GM23338 (cell line): ENCODE data around the gene CYP26B1. TPM values are rescaled to one million over a fixed set of nuclear protein-coding genes. Genes with fewer than 3 reads are reported as not detected.

Experiments used
- ATAC-seq: fragments of 200-7000 bp; cut with Tn5 transposase; 3 replicates; pipeline ENCODE4 v1.9.1; 2020
- DNase-seq: peaks from one replicate; pipeline ENCODE4 v3.0.0-alpha.2; 2015; ENCODE audit warnings: low spot score
- H2AFZ ChIP-seq: fragments of 200-600 bp; sonication (generic); 2 replicates; pipeline ENCODE4 v1.8.0; 2016; ENCODE audit warnings: antibody characterized with exemption, mild to moderate bottlenecking, moderate library complexity
- H3F3A ChIP-seq: fragments of 200-600 bp; sonication (generic); replicated peaks from 2 replicates; pipeline ENCODE4 v1.8.0; 2017; ENCODE audit warnings: antibody characterized with exemption, mixed run types, low read depth
- H3K27ac ChIP-seq: fragments of 200-600 bp; sonication (generic); 2 replicates; pipeline ENCODE4 v1.6.1; 2016; ENCODE audit warnings: low read depth
- H3K27me3 ChIP-seq: fragments of 200-600 bp; sonication (generic); 2 replicates; pipeline ENCODE4 v1.8.0; 2016; ENCODE audit warnings: mild to moderate bottlenecking, mixed run types, moderate library complexity; ENCODE audit not compliant: insufficient read depth
- H3K36me3 ChIP-seq: fragments of 200-600 bp; sonication (generic); 2 replicates; pipeline ENCODE4 v1.8.0; 2016; ENCODE audit warnings: mild to moderate bottlenecking; ENCODE audit not compliant: insufficient read depth
- H3K4me1 ChIP-seq: fragments of 200-600 bp; sonication (generic); 2 replicates; pipeline ENCODE4 v1.8.0; 2016; ENCODE audit warnings: mild to moderate bottlenecking, moderate library complexity; ENCODE audit not compliant: insufficient read depth
- H3K4me2 ChIP-seq: fragments of 200-600 bp; sonication (generic); 2 replicates; pipeline ENCODE4 v1.7.1; 2017; ENCODE audit warnings: mixed run types
- H3K4me3 ChIP-seq: fragments of 200-600 bp; sonication (generic); 2 replicates; pipeline ENCODE4 v1.6.1; 2016; ENCODE audit warnings: mixed run types
- H3K79me2 ChIP-seq: fragments of 200-600 bp; sonication (generic); replicated peaks from 2 replicates; pipeline ENCODE4 v1.8.0; 2017; ENCODE audit warnings: mild to moderate bottlenecking; ENCODE audit not compliant: insufficient read depth
- H3K9me2 ChIP-seq: fragments of 200-600 bp; sonication (generic); 2 replicates; pipeline ENCODE4 v1.8.0; 2017; ENCODE audit not compliant: insufficient read depth
- H4K20me1 ChIP-seq: fragments of 200-600 bp; sonication (generic); replicated peaks from 2 replicates; pipeline ENCODE4 v1.8.0; 2017; ENCODE audit warnings: mild to moderate bottlenecking; ENCODE audit not compliant: insufficient read depth
- H3K27ac Mint-ChIP-seq: 2 replicates; pipeline ENCODE4 v1.8.0; 2020; ENCODE audit warnings: inconsistent platforms, mild to moderate bottlenecking, moderate library complexity, mixed read lengths
- H3K27me3 Mint-ChIP-seq: 3 replicates; pipeline ENCODE4 v1.8.0; 2022; ENCODE audit warnings: low read depth, mild to moderate bottlenecking, moderate library complexity, mixed read lengths, inconsistent platforms; ENCODE audit not compliant: insufficient read depth, poor library complexity
- H3K36me3 Mint-ChIP-seq: 3 replicates; pipeline ENCODE4 v1.8.0; 2021; ENCODE audit warnings: low read depth, mild to moderate bottlenecking, inconsistent platforms, moderate library complexity, mixed read lengths
- H3K4me1 Mint-ChIP-seq: 3 replicates; pipeline ENCODE4 v1.8.0; 2020; ENCODE audit warnings: mild to moderate bottlenecking, inconsistent platforms, mixed read lengths
- H3K4me3 Mint-ChIP-seq: 3 replicates; pipeline ENCODE4 v1.8.0; 2021; ENCODE audit warnings: moderate library complexity, mild to moderate bottlenecking, inconsistent platforms, mixed read lengths
- H3K9me3 Mint-ChIP-seq: 3 replicates; pipeline ENCODE4 v1.8.0; 2020; ENCODE audit warnings: moderate library complexity, mild to moderate bottlenecking, inconsistent platforms, mixed read lengths
- CREB1 ChIP-seq: fragments of 250-450 bp; sonication (Bioruptor Pico); IDR thresholded peaks from 2 replicates; pipeline ENCODE4 v1.5.0; 2020; ENCODE audit warnings: low read depth, mild to moderate bottlenecking, moderate library complexity
- EZH2 ChIP-seq: fragments of 200-600 bp; sonication (generic); IDR thresholded peaks from one replicate; pipeline ENCODE4 v1.8.0; 2017; ENCODE audit warnings: antibody characterized with exemption, mild to moderate bottlenecking, low read depth; ENCODE audit not compliant: unreplicated experiment
- JUNB ChIP-seq: IDR thresholded peaks from one replicate; pipeline ENCODE4 v1.6.1; 2016; ENCODE audit warnings: antibody characterized with exemption; ENCODE audit not compliant: unreplicated experiment
- NANOG ChIP-seq: IDR thresholded peaks from 2 replicates; pipeline ENCODE4 v1.6.1; 2016; ENCODE audit warnings: antibody characterized with exemption, borderline replicate concordance
- POLR2AphosphoS5 ChIP-seq: IDR thresholded peaks from 2 replicates; pipeline ENCODE4 v1.6.1; 2016; ENCODE audit warnings: antibody characterized with exemption, low read depth
- STAT1 ChIP-seq: IDR thresholded peaks from one replicate; pipeline ENCODE4 v1.6.1; 2016; ENCODE audit warnings: antibody characterized with exemption; ENCODE audit not compliant: unreplicated experiment
- ZNF114 ChIP-seq: fragments of 250-450 bp; sonication (Bioruptor Pico); IDR thresholded peaks from 2 replicates; pipeline ENCODE4 v1.5.0; 2020; ENCODE audit warnings: mild to moderate bottlenecking, moderate library complexity
- ZNF331 ChIP-seq: fragments of 250-450 bp; sonication (Bioruptor Pico); IDR thresholded peaks from 2 replicates; pipeline ENCODE4 v1.5.0; 2020; ENCODE audit warnings: low read depth, mild to moderate bottlenecking, moderate library complexity
- polyA plus RNA-seq: library from polyadenylated mRNA; unstranded; fragments of >200 nt; fragmentation: Nextera tagmentation; extraction: Ambion mirVana; gene quantifications from 2 replicates; pipeline ENCODE4 v1.2.1, GENCODE V29; 2016
- total RNA-seq: library from RNA; depleted of rRNA; stranded (reverse); fragments of >200 nt; shearing (Covaris generic); gene quantifications from 2 replicates; pipeline ENCODE4 v1.2.3, GENCODE V29; 2014
- TF ChIP-seq, protein P1 (sequence below): IDR thresholded peaks from one replicate; pipeline ENCODE4 v1.6.1; 2018; ENCODE audit warnings: antibody characterized with exemption; ENCODE audit not compliant: unreplicated experiment
- TF ChIP-seq, protein P2 (sequence below): IDR thresholded peaks from 2 replicates; pipeline ENCODE4 v1.6.1; 2016; ENCODE audit warnings: antibody characterized with exemption
- TF ChIP-seq, protein P3 (sequence below): fragments of 250-450 bp; sonication (Bioruptor Pico); IDR thresholded peaks from 2 replicates; pipeline ENCODE4 v1.5.0; 2020; ENCODE audit warnings: mild to moderate bottlenecking, moderate library complexity
- TF ChIP-seq, protein P4 (sequence below), 2 experiments: fragments of 200-600 bp in 1 of 2; sonication (generic) in 1 of 2; conservative IDR thresholded peaks; 2 replicates each; pipeline versions ENCODE4 v1.5.1 to v1.6.1; 2016 to 2017; ENCODE audit warnings: antibody characterized with exemption in 2 of 2, low read depth in 2 of 2, mild to moderate bottlenecking in 2 of 2, moderate library complexity in 1 of 2

The CYP26B1 gene
- total and polyA plus RNA-seq, 2 experiments from 2014 or later: 0.05 to 0.31 TPM

DNA sequence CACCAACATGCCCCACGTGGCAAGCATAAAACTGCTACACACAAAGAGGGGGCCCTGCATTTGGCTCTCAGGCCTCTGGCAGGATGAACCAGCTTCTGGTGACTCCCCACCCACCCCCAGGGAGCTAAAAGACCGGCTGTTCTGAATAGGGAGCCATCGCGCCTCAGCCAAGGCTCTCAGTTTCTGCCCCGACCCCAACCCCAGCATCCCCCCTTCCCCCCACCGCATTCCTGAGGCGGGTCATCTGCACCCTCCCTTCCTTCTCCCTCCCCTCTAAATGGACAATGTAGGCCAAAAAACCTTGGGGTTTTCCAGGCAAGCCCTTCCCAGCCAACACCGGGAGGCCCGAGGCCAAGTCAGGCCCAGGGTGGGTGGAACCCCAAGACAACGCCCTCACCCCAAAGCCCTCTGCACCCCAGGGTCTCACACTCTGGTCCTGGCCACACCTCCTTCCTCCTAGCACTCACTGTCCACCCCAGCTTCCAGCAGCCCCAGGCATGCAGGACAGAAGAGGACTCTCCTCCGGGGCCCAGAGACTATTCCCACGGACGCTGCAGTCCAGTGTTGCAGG is 5.7 kb downstream of the CYP26B1 start (continued):
- TF ChIP-seq, protein P1, sequence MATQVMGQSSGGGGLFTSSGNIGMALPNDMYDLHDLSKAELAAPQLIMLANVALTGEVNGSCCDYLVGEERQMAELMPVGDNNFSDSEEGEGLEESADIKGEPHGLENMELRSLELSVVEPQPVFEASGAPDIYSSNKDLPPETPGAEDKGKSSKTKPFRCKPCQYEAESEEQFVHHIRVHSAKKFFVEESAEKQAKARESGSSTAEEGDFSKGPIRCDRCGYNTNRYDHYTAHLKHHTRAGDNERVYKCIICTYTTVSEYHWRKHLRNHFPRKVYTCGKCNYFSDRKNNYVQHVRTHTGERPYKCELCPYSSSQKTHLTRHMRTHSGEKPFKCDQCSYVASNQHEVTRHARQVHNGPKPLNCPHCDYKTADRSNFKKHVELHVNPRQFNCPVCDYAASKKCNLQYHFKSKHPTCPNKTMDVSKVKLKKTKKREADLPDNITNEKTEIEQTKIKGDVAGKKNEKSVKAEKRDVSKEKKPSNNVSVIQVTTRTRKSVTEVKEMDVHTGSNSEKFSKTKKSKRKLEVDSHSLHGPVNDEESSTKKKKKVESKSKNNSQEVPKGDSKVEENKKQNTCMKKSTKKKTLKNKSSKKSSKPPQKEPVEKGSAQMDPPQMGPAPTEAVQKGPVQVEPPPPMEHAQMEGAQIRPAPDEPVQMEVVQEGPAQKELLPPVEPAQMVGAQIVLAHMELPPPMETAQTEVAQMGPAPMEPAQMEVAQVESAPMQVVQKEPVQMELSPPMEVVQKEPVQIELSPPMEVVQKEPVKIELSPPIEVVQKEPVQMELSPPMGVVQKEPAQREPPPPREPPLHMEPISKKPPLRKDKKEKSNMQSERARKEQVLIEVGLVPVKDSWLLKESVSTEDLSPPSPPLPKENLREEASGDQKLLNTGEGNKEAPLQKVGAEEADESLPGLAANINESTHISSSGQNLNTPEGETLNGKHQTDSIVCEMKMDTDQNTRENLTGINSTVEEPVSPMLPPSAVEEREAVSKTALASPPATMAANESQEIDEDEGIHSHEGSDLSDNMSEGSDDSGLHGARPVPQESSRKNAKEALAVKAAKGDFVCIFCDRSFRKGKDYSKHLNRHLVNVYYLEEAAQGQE: no peak
- TF ChIP-seq, protein P2, sequence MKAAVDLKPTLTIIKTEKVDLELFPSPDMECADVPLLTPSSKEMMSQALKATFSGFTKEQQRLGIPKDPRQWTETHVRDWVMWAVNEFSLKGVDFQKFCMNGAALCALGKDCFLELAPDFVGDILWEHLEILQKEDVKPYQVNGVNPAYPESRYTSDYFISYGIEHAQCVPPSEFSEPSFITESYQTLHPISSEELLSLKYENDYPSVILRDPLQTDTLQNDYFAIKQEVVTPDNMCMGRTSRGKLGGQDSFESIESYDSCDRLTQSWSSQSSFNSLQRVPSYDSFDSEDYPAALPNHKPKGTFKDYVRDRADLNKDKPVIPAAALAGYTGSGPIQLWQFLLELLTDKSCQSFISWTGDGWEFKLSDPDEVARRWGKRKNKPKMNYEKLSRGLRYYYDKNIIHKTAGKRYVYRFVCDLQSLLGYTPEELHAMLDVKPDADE: no peak

DNA sequence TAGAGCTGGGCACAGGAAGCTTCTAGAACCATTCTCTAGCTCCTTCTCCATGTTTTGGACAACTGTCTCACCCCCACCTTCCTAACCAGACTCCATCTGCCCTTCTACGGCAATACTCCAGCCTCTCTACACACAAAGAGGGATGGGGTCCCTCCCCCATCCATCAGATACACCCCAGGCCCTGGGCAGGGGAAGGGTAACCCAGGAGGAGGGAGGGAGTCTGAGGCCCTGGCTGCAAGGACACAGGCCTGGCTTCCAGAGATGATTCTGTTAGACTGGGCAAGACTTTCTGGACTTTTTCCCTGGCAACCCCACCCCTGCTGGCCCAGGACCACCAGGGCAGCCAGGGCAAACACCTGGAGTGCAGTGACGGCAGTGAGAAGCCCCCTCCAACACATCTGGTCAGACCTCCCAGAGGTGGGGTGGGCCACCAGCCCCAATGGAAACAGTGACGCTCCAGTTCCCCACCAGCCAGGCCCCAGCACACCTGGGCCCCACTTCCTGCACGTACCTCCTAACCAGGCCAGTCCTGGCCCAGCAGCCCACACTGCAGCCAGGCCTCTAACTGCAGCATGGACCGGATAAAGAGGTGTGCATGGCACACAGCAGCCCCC is 6.5 kb downstream of the CYP26B1 start:
- no peak for DNase-seq
- Mint-ChIP-seq H3K4me1 (peaks cover 26% of the 10 kb centered on the region), H3K36me3 (no peaks in the 10 kb centered on the region; the same call in 2 of the 3 replicates), H3K27me3 (peaks cover 63% of the 10 kb centered on the region), H3K9me3 (no peaks in the 10 kb centered on the region; the same call in 2 of the 3 replicates), H3K27ac (no peak overlapping the region), H3K4me3 (no peak overlapping the region)
- no peak for ATAC-seq
- Histone ChIP-seq H3K4me3 (no peak overlapping the region), H4K20me1 (no peaks in the 10 kb centered on the region; the same call in 1 of the 2 replicates), H3K36me3 (no peaks in the 10 kb centered on the region), H3K27ac (no peak overlapping the region), H2AFZ (no peak overlapping the region), H3K27me3 (peaks cover 75% of the 10 kb centered on the region), H3K79me2 (no peaks in the 10 kb centered on the region), H3K4me1 (peaks cover 25% of the 10 kb centered on the region), H3K9me2 (no peaks in the 10 kb centered on the region), H3K4me2 (no peak overlapping the region), H3F3A (0 out of 2 replicates have a peak, but pooled peaks cover 3% of the 10 kb centered on the region)
- TF ChIP-seq NANOG (no peak), STAT1 (no peak), ZNF331 (CRISPR knock-in tag) (no peak), JUNB (no peak), CREB1 (CRISPR knock-in tag) (no peak), ZNF114 (CRISPR knock-in tag) (no peak), EZH2 (no peak), POLR2AphosphoS5 (no peak)
- TF ChIP-seq, protein P3, sequence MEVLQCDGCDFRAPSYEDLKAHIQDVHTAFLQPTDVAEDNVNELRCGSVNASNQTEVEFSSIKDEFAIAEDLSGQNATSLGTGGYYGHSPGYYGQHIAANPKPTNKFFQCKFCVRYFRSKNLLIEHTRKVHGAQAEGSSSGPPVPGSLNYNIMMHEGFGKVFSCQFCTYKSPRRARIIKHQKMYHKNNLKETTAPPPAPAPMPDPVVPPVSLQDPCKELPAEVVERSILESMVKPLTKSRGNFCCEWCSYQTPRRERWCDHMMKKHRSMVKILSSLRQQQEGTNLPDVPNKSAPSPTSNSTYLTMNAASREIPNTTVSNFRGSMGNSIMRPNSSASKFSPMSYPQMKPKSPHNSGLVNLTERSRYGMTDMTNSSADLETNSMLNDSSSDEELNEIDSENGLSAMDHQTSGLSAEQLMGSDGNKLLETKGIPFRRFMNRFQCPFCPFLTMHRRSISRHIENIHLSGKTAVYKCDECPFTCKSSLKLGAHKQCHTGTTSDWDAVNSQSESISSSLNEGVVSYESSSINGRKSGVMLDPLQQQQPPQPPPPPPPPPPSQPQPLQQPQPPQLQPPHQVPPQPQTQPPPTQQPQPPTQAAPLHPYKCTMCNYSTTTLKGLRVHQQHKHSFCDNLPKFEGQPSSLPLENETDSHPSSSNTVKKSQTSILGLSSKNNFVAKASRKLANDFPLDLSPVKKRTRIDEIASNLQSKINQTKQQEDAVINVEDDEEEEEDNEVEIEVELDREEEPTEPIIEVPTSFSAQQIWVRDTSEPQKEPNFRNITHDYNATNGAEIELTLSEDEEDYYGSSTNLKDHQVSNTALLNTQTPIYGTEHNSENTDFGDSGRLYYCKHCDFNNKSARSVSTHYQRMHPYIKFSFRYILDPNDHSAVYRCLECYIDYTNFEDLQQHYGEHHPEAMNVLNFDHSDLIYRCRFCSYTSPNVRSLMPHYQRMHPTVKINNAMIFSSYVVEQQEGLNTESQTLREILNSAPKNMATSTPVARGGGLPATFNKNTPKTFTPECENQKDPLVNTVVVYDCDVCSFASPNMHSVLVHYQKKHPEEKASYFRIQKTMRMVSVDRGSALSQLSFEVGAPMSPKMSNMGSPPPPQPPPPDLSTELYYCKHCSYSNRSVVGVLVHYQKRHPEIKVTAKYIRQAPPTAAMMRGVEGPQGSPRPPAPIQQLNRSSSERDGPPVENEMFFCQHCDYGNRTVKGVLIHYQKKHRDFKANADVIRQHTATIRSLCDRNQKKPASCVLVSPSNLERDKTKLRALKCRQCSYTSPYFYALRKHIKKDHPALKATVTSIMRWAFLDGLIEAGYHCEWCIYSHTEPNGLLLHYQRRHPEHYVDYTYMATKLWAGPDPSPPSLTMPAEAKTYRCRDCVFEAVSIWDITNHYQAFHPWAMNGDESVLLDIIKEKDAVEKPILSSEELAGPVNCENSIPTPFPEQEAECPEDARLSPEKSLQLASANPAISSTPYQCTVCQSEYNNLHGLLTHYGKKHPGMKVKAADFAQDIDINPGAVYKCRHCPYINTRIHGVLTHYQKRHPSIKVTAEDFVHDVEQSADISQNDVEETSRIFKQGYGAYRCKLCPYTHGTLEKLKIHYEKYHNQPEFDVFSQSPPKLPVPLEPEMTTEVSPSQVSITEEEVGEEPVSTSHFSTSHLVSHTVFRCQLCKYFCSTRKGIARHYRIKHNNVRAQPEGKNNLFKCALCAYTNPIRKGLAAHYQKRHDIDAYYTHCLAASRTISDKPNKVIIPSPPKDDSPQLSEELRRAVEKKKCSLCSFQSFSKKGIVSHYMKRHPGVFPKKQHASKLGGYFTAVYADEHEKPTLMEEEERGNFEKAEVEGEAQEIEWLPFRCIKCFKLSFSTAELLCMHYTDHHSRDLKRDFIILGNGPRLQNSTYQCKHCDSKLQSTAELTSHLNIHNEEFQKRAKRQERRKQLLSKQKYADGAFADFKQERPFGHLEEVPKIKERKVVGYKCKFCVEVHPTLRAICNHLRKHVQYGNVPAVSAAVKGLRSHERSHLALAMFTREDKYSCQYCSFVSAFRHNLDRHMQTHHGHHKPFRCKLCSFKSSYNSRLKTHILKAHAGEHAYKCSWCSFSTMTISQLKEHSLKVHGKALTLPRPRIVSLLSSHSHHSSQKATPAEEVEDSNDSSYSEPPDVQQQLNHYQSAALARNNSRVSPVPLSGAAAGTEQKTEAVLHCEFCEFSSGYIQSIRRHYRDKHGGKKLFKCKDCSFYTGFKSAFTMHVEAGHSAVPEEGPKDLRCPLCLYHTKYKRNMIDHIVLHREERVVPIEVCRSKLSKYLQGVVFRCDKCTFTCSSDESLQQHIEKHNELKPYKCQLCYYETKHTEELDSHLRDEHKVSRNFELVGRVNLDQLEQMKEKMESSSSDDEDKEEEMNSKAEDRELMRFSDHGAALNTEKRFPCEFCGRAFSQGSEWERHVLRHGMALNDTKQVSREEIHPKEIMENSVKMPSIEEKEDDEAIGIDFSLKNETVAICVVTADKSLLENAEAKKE (CRISPR knock-in tag): no peak
- TF ChIP-seq, protein P4, sequence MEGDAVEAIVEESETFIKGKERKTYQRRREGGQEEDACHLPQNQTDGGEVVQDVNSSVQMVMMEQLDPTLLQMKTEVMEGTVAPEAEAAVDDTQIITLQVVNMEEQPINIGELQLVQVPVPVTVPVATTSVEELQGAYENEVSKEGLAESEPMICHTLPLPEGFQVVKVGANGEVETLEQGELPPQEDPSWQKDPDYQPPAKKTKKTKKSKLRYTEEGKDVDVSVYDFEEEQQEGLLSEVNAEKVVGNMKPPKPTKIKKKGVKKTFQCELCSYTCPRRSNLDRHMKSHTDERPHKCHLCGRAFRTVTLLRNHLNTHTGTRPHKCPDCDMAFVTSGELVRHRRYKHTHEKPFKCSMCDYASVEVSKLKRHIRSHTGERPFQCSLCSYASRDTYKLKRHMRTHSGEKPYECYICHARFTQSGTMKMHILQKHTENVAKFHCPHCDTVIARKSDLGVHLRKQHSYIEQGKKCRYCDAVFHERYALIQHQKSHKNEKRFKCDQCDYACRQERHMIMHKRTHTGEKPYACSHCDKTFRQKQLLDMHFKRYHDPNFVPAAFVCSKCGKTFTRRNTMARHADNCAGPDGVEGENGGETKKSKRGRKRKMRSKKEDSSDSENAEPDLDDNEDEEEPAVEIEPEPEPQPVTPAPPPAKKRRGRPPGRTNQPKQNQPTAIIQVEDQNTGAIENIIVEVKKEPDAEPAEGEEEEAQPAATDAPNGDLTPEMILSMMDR (conservative IDR thresholded peaks at IDR 0.05; ENCODE audit: low read depth in 2 of 2): no peak
